OCI-LY1 (cell line): ENCODE measurements around the gene RASGEF1B.

ENCODE experiments used
- EZH2 ChIP-seq: fragments of 200-600 bp; sonication (generic), shearing (Covaris generic); IDR thresholded peaks from 2 replicates; pipeline ENCODE4 v1.8.0; 2017; ENCODE audit warnings: borderline replicate concordance, mixed run types, mild to moderate bottlenecking, antibody characterized with exemption, low read length, moderate library complexity, mixed read lengths
- TF ChIP-seq, protein P1 (sequence below): fragments of 200-600 bp; sonication (generic), shearing (Covaris generic); IDR thresholded peaks from 2 replicates; pipeline ENCODE4 v1.5.1; 2017; ENCODE audit warnings: mild to moderate bottlenecking, antibody characterized with exemption, low read length, moderate library complexity, mixed read lengths

DNA sequence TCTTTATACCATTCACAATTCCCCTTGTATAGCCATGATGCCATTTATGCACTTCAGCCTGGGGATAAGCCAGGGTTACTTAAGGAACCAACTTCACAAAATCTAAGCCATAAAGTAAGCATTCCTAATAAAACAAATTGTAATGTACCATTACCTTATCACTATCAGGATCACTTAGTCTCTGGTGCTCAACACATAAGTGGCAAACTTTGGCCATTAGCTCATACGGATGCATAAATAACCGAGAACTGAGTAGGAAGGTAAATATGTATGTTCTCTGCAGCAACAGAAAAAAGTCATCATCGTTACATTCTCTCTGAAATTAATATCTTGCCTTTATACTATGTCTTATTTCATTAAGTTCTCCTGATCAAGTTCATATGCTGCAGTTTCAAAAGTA lies 14.4 kb downstream of the RASGEF1B start:
- TF ChIP-seq EZH2, result no peak
- TF ChIP-seq, protein P1, sequence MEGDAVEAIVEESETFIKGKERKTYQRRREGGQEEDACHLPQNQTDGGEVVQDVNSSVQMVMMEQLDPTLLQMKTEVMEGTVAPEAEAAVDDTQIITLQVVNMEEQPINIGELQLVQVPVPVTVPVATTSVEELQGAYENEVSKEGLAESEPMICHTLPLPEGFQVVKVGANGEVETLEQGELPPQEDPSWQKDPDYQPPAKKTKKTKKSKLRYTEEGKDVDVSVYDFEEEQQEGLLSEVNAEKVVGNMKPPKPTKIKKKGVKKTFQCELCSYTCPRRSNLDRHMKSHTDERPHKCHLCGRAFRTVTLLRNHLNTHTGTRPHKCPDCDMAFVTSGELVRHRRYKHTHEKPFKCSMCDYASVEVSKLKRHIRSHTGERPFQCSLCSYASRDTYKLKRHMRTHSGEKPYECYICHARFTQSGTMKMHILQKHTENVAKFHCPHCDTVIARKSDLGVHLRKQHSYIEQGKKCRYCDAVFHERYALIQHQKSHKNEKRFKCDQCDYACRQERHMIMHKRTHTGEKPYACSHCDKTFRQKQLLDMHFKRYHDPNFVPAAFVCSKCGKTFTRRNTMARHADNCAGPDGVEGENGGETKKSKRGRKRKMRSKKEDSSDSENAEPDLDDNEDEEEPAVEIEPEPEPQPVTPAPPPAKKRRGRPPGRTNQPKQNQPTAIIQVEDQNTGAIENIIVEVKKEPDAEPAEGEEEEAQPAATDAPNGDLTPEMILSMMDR, result no peak
